ENCODE measurements around the gene DISP3.

DISP3 gene

GRCh38 chr1:11443043-11443442 is 35.9 kb upstream of the DISP3 start:
- H3K27me3 ChIP-seq (ENCODE audit: control insufficient read depth, insufficient read depth, low read length): no peaks in the 10 kb centered on the region
- no peaks in the 10 kb centered on the region for H3K79me2 ChIP-seq
- H2AFZ ChIP-seq: no peak overlapping the region
- no peaks in the 10 kb centered on the region for H3K4me1 ChIP-seq
- no peak overlapping the region for H3K9ac ChIP-seq
- no peak overlapping the region for H3K27ac ChIP-seq
- no peaks in the 10 kb centered on the region for H3K9me3 ChIP-seq (ENCODE audit: control insufficient read depth, low read length)
- H3K36me3 ChIP-seq (ENCODE audit: control insufficient read depth, insufficient read depth, low read length): no peaks in the 10 kb centered on the region
- TF ChIP-seq CTCF (IDR thresholded peaks at IDR 0.05): no peak
- no peak overlapping the region for H3K4me2 ChIP-seq (ENCODE audit: low read length)
- no peak overlapping the region for H3K4me3 ChIP-seq (ENCODE audit: low read depth, low read length)

GRCh38 chr1:11443961-11444658 is 34.8 kb upstream of the DISP3 start:
- no peak for TF ChIP-seq CTCF (IDR thresholded peaks at IDR 0.05)
- H2AFZ ChIP-seq: no peak overlapping the region
- no peaks in the 10 kb centered on the region for H3K79me2 ChIP-seq
- no peak overlapping the region for H3K4me3 ChIP-seq (ENCODE audit: low read depth, low read length)
- H3K9me3 ChIP-seq (ENCODE audit: control insufficient read depth, low read length): no peaks in the 10 kb centered on the region
- no peaks in the 10 kb centered on the region for H3K4me1 ChIP-seq
- no peaks in the 10 kb centered on the region for H3K27me3 ChIP-seq (ENCODE audit: control insufficient read depth, insufficient read depth, low read length)
- H3K4me2 ChIP-seq (ENCODE audit: low read length): no peak overlapping the region
- no peaks in the 10 kb centered on the region for H3K36me3 ChIP-seq (ENCODE audit: control insufficient read depth, insufficient read depth, low read length)
- no peak overlapping the region for H3K9ac ChIP-seq
- H3K27ac ChIP-seq: no peak overlapping the region

- Histone ChIP-seq H3K27ac (no peak overlapping the region), H3K36me3 (ENCODE audit: control insufficient read depth, insufficient read depth, low read length) (no peaks in the 10 kb centered on the region), H2AFZ (no peak overlapping the region), H3K4me3 (ENCODE audit: low read depth, low read length) (no peak overlapping the region), H3K9me3 (ENCODE audit: control insufficient read depth, low read length) (no peaks in the 10 kb centered on the region), H3K27me3 (ENCODE audit: control insufficient read depth, insufficient read depth, low read length) (no peaks in the 10 kb centered on the region), H3K79me2 (no peaks in the 10 kb centered on the region), H3K4me2 (ENCODE audit: low read length) (no peak overlapping the region), H3K4me1 (no peaks in the 10 kb centered on the region), H3K9ac (no peak overlapping the region)
- TF ChIP-seq CTCF (IDR thresholded peaks at IDR 0.05): no peak
Observed at GRCh38 chr1:11444907-11445306, 34.0 kb upstream of the DISP3 start.

GRCh38 chr1:11447903-11448302 is 31.1 kb upstream of the DISP3 start:
- TF ChIP-seq CTCF (IDR thresholded peaks at IDR 0.05): no peak
- Histone ChIP-seq H3K27ac (no peak overlapping the region), H3K9me3 (ENCODE audit: control insufficient read depth, low read length) (no peaks in the 10 kb centered on the region), H3K9ac (no peak overlapping the region), H3K79me2 (no peaks in the 10 kb centered on the region), H3K4me1 (no peaks in the 10 kb centered on the region), H3K36me3 (ENCODE audit: control insufficient read depth, insufficient read depth, low read length) (no peaks in the 10 kb centered on the region), H3K4me2 (ENCODE audit: low read length) (no peak overlapping the region), H2AFZ (no peak overlapping the region), H3K27me3 (ENCODE audit: control insufficient read depth, insufficient read depth, low read length) (no peaks in the 10 kb centered on the region), H3K4me3 (ENCODE audit: low read depth, low read length) (no peak overlapping the region)

Data from parathyroid adenoma (tissue), 2 donors.